ENCODE measurements around the gene RHBDL1.
"Not testable (repeated sequence)": the region's sequence is repeated elsewhere in the genome, so short reads cannot be mapped to it uniquely, and the experiment has no call there.

Gene RHBDL1

GRCh38 chr16:687499-687898 lies 12.0 kb downstream of the RHBDL1 start:
- DNase-seq (ENCODE audit: low read depth) = no peak

- no peak for DNase-seq (ENCODE audit: low read depth)
Measured at GRCh38 chr16:689175-689897, 13.9 kb downstream of the RHBDL1 start.

- DNase-seq (ENCODE audit: low read depth) = not testable (repeated sequence)
Measured at GRCh38 chr16:691242-691641, 15.8 kb downstream of the RHBDL1 start.

GRCh38 chr16:692356-693108 lies 17.1 kb downstream of the RHBDL1 start:
- no peak for DNase-seq (ENCODE audit: low read depth)

GRCh38 chr16:693364-693763 lies 17.9 kb downstream of the RHBDL1 start:
- no peak for DNase-seq (ENCODE audit: low read depth)

- DNase-seq (ENCODE audit: low read depth) = no peak
Measured at GRCh38 chr16:693766-694165, 18.3 kb downstream of the RHBDL1 start.

GRCh38 chr16:694187-694862 lies 18.9 kb downstream of the RHBDL1 start:
- DNase-seq (ENCODE audit: low read depth) = no peak

GRCh38 chr16:694863-695354 lies 19.4 kb downstream of the RHBDL1 start:
- DNase-seq (ENCODE audit: low read depth) = no peak

GRCh38 chr16:695355-696089 lies 20.1 kb downstream of the RHBDL1 start:
- DNase-seq (ENCODE audit: low read depth) = no peak

- DNase-seq (ENCODE audit: low read depth) = no peak
Measured at GRCh38 chr16:698911-699671, 23.6 kb downstream of the RHBDL1 start.

- DNase-seq (ENCODE audit: low read depth) = peak; percentile 43
Measured at GRCh38 chr16:700684-701584, 25.5 kb downstream of the RHBDL1 start.

- DNase-seq (ENCODE audit: low read depth) = no peak
Measured at GRCh38 chr16:702341-702740, 26.9 kb downstream of the RHBDL1 start.

GRCh38 chr16:703406-703805 lies 27.9 kb downstream of the RHBDL1 start:
- no peak for DNase-seq (ENCODE audit: low read depth)

- no peak for DNase-seq (ENCODE audit: low read depth)
Measured at GRCh38 chr16:704047-704446, 28.6 kb downstream of the RHBDL1 start.

GRCh38 chr16:704552-705380 lies 29.3 kb downstream of the RHBDL1 start:
- DNase-seq (ENCODE audit: low read depth) = no peak

GRCh38 chr16:705431-706188 lies 30.1 kb downstream of the RHBDL1 start, which contains the start of gene FBXL16:
FBXL16 (minus strand) TSS chr16:705801; CDS start chr16:697405, 8,396 bp downstream.
- no peak for DNase-seq (ENCODE audit: low read depth)

- DNase-seq (ENCODE audit: low read depth) = no peak
Measured at GRCh38 chr16:706189-707061, 31.0 kb downstream of the RHBDL1 start.
